ENCODE results near the gene HLA-DMA. TPM values are rescaled to one million over a fixed set of nuclear protein-coding genes. Genes with fewer than 3 reads are reported as not detected.

Gene HLA-DMA
- total RNA-seq, 1 experiment from 2014 or later: 2.8 TPM

- no TSS peak for BruUV-seq (replicated peaks)
- intact Hi-C loops (cut with micrococcal nuclease; ENCODE audit: unreplicated experiment): no loop called here
- POLR2A ChIA-PET: no interaction called here
Observed at GRCh38 chr6:32937230-32937633, 15.7 kb downstream of the HLA-DMA start.

DNA sequence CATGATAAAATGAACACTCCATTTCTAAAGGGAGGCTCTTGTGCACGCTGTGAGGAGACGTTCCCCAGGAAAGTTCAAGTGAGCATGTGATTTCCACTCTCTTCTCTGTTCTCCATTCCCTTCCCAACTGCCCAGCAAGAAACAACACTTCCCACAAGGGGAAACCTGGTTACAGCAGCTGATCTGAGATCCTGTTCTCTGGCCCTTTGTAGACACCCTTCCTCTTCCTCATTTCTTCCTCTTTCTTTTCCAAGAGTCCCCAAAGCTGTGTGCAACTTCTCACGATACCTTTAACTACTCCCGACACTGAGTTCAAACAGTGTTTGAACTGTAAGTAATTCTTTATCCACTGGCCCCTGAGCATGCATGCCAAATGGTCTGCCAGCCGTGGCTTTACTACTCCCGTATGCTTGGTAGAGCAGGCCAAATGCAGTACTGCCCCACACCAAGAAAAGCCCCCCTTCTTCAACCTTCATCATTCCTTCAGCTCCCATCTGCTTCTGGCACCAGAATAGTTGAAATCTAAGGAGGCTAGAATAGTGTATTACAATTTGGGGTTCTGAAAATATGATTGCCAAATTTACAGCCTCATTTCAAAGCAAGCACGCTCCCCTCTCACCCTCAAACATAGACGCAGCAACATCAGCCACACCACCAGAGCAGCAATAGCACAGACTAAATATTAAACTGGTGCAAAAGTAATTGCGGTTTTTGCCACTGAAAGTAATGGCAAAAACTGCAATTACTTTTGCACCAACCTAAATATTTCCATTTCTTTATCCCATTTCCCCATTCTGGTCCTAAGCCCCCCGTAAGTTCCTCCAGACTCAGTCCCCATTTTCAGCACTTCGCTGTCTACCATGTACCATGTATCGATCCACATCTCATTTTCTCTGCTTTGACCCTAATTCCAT is 16.4 kb downstream of the HLA-DMA start:
- ATAC-seq: no peak
- no TSS peak for BruUV-seq (replicated peaks)
- H3K4me3 ChIP-seq (ENCODE audit: low read depth in 2 of 2, low read length in 2 of 2): no peak overlapping the region
- H3K4me1 ChIP-seq (ENCODE audit: control insufficient read depth, insufficient read depth, low read length): no peaks in the 10 kb centered on the region
- no peaks in the 10 kb centered on the region for H3K9me3 ChIP-seq (ENCODE audit: control insufficient read depth, insufficient read depth, low read depth, low read length)
- no peak overlapping the region for H3K27ac ChIP-seq (ENCODE audit: low read length)
- no peak for DNase-seq (ENCODE audit: low read depth, low spot score)
- TF ChIP-seq TCF7L2 (IDR thresholded peaks at IDR 0.05; ENCODE audit: low read depth, low read length) (no peak), CTCF (IDR thresholded peaks at IDR 0.05) (no peak), POLR2AphosphoS5 (IDR thresholded peaks at IDR 0.05; ENCODE audit: low read depth, low read length) (no peak), REST (IDR thresholded peaks at IDR 0.05; ENCODE audit: insufficient read depth in 1 of 2, low read depth in 2 of 2, low read length in 1 of 2) (no peak), SIN3A (IDR thresholded peaks at IDR 0.05; ENCODE audit: borderline replicate concordance, insufficient read depth, low read depth, low read length) (no peak)
- no peaks in the 10 kb centered on the region; the same call in 1 of the 2 replicates for H3K27me3 ChIP-seq (ENCODE audit: control insufficient read depth, insufficient read depth, low read length)
- ChIA-PET CTCF (no interaction called here), POLR2A (no interaction called here)
- H3K36me3 ChIP-seq (ENCODE audit: control insufficient read depth, insufficient read depth, low read length): no peaks in the 10 kb centered on the region
- intact Hi-C loops (cut with micrococcal nuclease; ENCODE audit: unreplicated experiment): no loop called here
- in situ Hi-C loops (cut with HindIII; ENCODE audit: low pct_unique_long_range_greater_than_20kb, low sequenced_read_pairs): no loop called here

More at GRCh38 chr6:32937230-32937633, 15.7 kb downstream of the HLA-DMA start:
- in situ Hi-C loops (cut with HindIII; ENCODE audit: low pct_unique_long_range_greater_than_20kb, low sequenced_read_pairs): no loop called here
- no peak overlapping the region for H3K4me3 ChIP-seq (ENCODE audit: low read depth in 2 of 2, low read length in 2 of 2)
- no peaks in the 10 kb centered on the region; the same call in 1 of the 2 replicates for H3K27me3 ChIP-seq (ENCODE audit: control insufficient read depth, insufficient read depth, low read length)
- no peak overlapping the region for H3K27ac ChIP-seq (ENCODE audit: low read length)
- DNase-seq (ENCODE audit: low read depth, low spot score): no peak
- no peaks in the 10 kb centered on the region for H3K36me3 ChIP-seq (ENCODE audit: control insufficient read depth, insufficient read depth, low read length)
- no peak for ATAC-seq
- CTCF ChIA-PET: no interaction called here
- H3K9me3 ChIP-seq (ENCODE audit: control insufficient read depth, insufficient read depth, low read depth, low read length): no peaks in the 10 kb centered on the region
- no peaks in the 10 kb centered on the region for H3K4me1 ChIP-seq (ENCODE audit: control insufficient read depth, insufficient read depth, low read length)
- TF ChIP-seq TCF7L2 (IDR thresholded peaks at IDR 0.05; ENCODE audit: low read depth, low read length) (no peak), POLR2AphosphoS5 (IDR thresholded peaks at IDR 0.05; ENCODE audit: low read depth, low read length) (no peak), SIN3A (IDR thresholded peaks at IDR 0.05; ENCODE audit: borderline replicate concordance, insufficient read depth, low read depth, low read length) (no peak), CTCF (IDR thresholded peaks at IDR 0.05) (no peak), REST (IDR thresholded peaks at IDR 0.05; ENCODE audit: insufficient read depth in 1 of 2, low read depth in 2 of 2, low read length in 1 of 2) (no peak)
